HepG2 (cell line): ENCODE data around the gene SLC19A3. TPM values are rescaled to one million over a fixed set of nuclear protein-coding genes. Genes with fewer than 3 reads are reported as not detected.
"Not testable (repeated sequence)": the region's sequence is repeated elsewhere in the genome, so short reads cannot be mapped to it uniquely, and the experiment has no call there.

Experiments used
- ATAC-seq: fragments of 200-7000 bp; cut with Tn5 transposase; 3 replicates; pipeline ENCODE4 v1.9.1; 2020; ENCODE audit warnings: mild to moderate bottlenecking, moderate library complexity
- BruUV-seq: library from RNA; stranded (reverse); fragments of 400-500 nt; replicated peaks from 2 replicates; lab custom pipeline; 2021; lab: Mats Ljungman, UMichigan
- CTCF ChIA-PET: fragments of 300-600 bp; formaldehyde crosslinking; extraction: SDS; loops from one replicate; lab custom pipeline; 2021; ENCODE audit warnings: low total read pairs, inconsistent platforms, low intra/inter-chr PET ratio; lab: Yijun Ruan, JAX
- POLR2A ChIA-PET: fragments of 350-600 bp; sonication (Branson Sonifier 250); formaldehyde crosslinking; loops from one replicate; lab custom pipeline; 2020; ENCODE audit warnings: antibody characterized with exemption, inconsistent platforms; lab: Yijun Ruan, JAX
- DNase-seq: peaks from one replicate; pipeline ENCODE4 v3.0.0-alpha.2; 2015; ENCODE audit warnings: low spot score
- FAIRE-seq: peaks from 3 replicates; lab custom pipeline; 2011; peaks lifted over from hg19 to GRCh38; lab: Jason Lieb, UNC
- H2AFZ ChIP-seq: one replicate; pipeline ENCODE4 v1.6.1; 2011; ENCODE audit warnings: low read length, inconsistent platforms
- H3K27ac ChIP-seq: fragments of 300-600 bp; 3 replicates; pipeline ENCODE4 v1.8.0; 2011; ENCODE audit warnings: mixed run types, mild to moderate bottlenecking, mixed read lengths, low read length, inconsistent platforms; ENCODE audit not compliant: insufficient read depth; ENCODE audit errors: extremely low read length
- H3K27me3 ChIP-seq, 2 experiments: fragments of 200-600 bp in 1 of 2; 2 replicates in 1 of 2; 3 replicates in 1 of 2; pipeline versions ENCODE4 v1.6.0 to v1.8.0; 2011; ENCODE audit warnings: low read length in 2 of 2, mild to moderate bottlenecking in 2 of 2, moderate library complexity in 2 of 2, inconsistent platforms in 1 of 2; ENCODE audit not compliant: insufficient read depth in 2 of 2, control insufficient read depth in 1 of 2
- H3K36me3 ChIP-seq, 2 experiments: fragments of 200-600 bp in 1 of 2; replicated peaks in 1 of 2; 2 replicates in 1 of 2; 3 replicates in 1 of 2; pipeline versions ENCODE4 v1.5.1 to v1.8.0; 2011; ENCODE audit warnings: low read length in 2 of 2, inconsistent platforms in 1 of 2; ENCODE audit not compliant: insufficient read depth in 2 of 2, control insufficient read depth in 1 of 2
- H3K4me1 ChIP-seq: 2 replicates; pipeline ENCODE4 v1.5.1; 2012; ENCODE audit warnings: low read length, inconsistent platforms; ENCODE audit not compliant: insufficient read depth
- H3K4me2 ChIP-seq: 2 replicates; pipeline ENCODE4 v1.6.0; 2011; ENCODE audit warnings: low read depth, low read length, inconsistent platforms
- H3K4me3 ChIP-seq, 3 experiments: fragments of 200-600 bp in 1 of 3; sonication (generic), shearing (Covaris generic) in 1 of 3; replicated peaks in 1 of 3; 2 replicates each; pipeline ENCODE4 v1.5.1; 2011 to 2016; ENCODE audit warnings: low read length in 3 of 3, inconsistent platforms in 2 of 3, low read depth in 2 of 3, mild to moderate bottlenecking in 2 of 3, control low read depth in 1 of 3, mixed read lengths in 1 of 3; ENCODE audit not compliant: insufficient read depth in 1 of 3
- H3K79me2 ChIP-seq: one replicate; pipeline ENCODE4 v1.6.1; 2011; ENCODE audit warnings: low read length, inconsistent platforms; ENCODE audit not compliant: insufficient read depth
- H3K9ac ChIP-seq: 2 replicates; pipeline ENCODE4 v1.6.0; 2011; ENCODE audit warnings: mild to moderate bottlenecking, low read depth, low read length, inconsistent platforms; ENCODE audit not compliant: insufficient read depth
- H3K9me3 ChIP-seq: 2 replicates; pipeline ENCODE4 v1.5.1; 2012; ENCODE audit warnings: mild to moderate bottlenecking, low read length
- H4K20me1 ChIP-seq: 2 replicates; pipeline ENCODE4 v1.6.0; 2011; ENCODE audit warnings: inconsistent platforms, mild to moderate bottlenecking, low read length, moderate library complexity; ENCODE audit not compliant: insufficient read depth
- ZBTB33 ChIP-seq: sonication (generic); formaldehyde crosslinking; IDR thresholded peaks from 2 replicates; pipeline ENCODE4 v1.4.0; 2020; ENCODE audit warnings: missing genetic modification reagents
- ZNF263 ChIP-seq: sonication (generic); formaldehyde crosslinking; IDR thresholded peaks from 2 replicates; pipeline ENCODE4 v1.4.0; 2020; ENCODE audit warnings: missing genetic modification reagents
- WGBS: methylation state at CpG from one replicate; pipeline ENCODE4 v1.1.6; 2017; ENCODE audit warnings: low lambda C conversion rate; 5-methylcytosine and 5-hydroxymethylcytosine counted together
- in situ Hi-C: cut with HindIII; loops from 2 replicates; pipeline ENCODE4 v1.10.0; 2017; ENCODE audit warnings: low pct_unique_long_range_greater_than_20kb; ENCODE audit not compliant: extremely low pct_ligation_motif_present
- intact Hi-C: fragments of 100-400 bp; cut with micrococcal nuclease; formaldehyde crosslinking; loops from one replicate; pipeline ENCODE4 v1.10.0; 2022; ENCODE audit not compliant: unreplicated experiment
- polyA plus RNA-seq, 8 experiments: library from polyadenylated mRNA; depleted of rRNA in 3 of 8; stranded (reverse) in 7 of 8; unstranded in 1 of 8; fragments of >200 nt; fragmentation: Illumina TruSeq in 4 of 8; extraction: Trizol in 4 of 8; gene quantifications; 2 replicates each; pipeline versions ENCODE4 v1.2.1 to v1.2.3, GENCODE V29; 2011 to 2016; ENCODE audit warnings: low read depth in 4 of 8, missing spikeins in 1 of 8, mixed read lengths in 1 of 8; ENCODE audit not compliant: insufficient read depth in 1 of 8
- total RNA-seq, 5 experiments: library from RNA; depleted of rRNA; stranded (reverse); fragments of >200 nt; fragmentation: Illumina TruSeq; extraction: Trizol; gene quantifications; 2 replicates each; pipeline ENCODE4 v1.2.3, GENCODE V29; 2016; ENCODE audit warnings: low read depth in 1 of 5

The SLC19A3 gene
- total and polyA plus RNA-seq, 2 of the 13 experiments (the other 11 are each of a cell fraction or from before 2014, with no cell fraction given) = 2.3 to 5.2 TPM

DNA sequence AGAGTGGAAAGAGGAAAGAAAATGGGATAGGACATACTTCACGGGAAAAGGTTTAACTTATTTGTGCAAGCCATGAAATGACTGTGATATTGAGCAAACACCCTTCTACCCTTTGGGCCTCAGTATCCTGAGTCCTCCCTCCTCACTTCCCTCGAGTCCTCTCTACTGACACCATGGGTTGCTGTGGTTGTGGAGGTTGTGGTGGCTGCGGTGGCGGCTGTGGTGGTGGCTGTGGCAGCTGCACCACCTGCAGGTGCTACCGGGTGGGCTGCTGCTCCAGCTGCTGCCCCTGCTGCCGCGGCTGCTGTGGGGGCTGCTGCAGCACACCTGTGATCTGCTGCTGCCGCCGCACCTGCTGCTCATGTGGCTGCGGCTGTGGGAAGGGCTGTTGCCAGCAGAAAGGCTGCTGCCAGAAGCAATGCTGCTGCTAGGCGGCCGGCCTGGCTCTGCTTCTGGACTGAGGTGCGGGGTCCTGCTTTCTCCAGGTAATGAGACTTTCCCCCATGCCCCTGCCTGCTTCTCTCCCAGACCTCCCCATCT lies 51.1 kb downstream of the SLC19A3 start, which contains the start of gene SCYGR5:
TSS of gene SCYGR5 (plus strand) at position 174 of the 540 bp plus-strand sequence. CDS start at position 174, 0 bp downstream.
- in situ Hi-C loops = not testable (repeated sequence)

More for the DNA sequence above, 51.1 kb downstream of the SLC19A3 start, which contains the start of gene SCYGR5:
- ATAC-seq, H2AFZ ChIP-seq, H3K9me3 ChIP-seq, CTCF ChIA-PET, H3K27me3 ChIP-seq, BruUV-seq, DNase-seq, H3K27ac ChIP-seq, H3K79me2 ChIP-seq, H3K9ac ChIP-seq, H3K36me3 ChIP-seq, H3K4me1 ChIP-seq, H3K4me3 ChIP-seq, H3K4me2 ChIP-seq, H4K20me1 ChIP-seq, FAIRE-seq, POLR2A ChIA-PET, intact Hi-C loops: not testable (repeated sequence)
- peak; percentile 72 for TF ChIP-seq ZNF263 (CRISPR knock-in tag)
- TF ChIP-seq ZBTB33 = 0 out of 2 replicates have a peak, but pooled peaks have one; percentile 20
- 65% methylated on average over 5 of the region's 13 CpGs for WGBS
